Glutamatergic neuron (in vitro differentiated cells): Measurements from ENCODE around the gene DPCD. TPM values are rescaled to one million over a fixed set of nuclear protein-coding genes. Genes with fewer than 3 reads are reported as not detected.

Source experiments
- DNase-seq: peaks from one replicate; pipeline ENCODE4 v3.0.0; 2022
- H3K27ac Mint-ChIP-seq: one replicate; pipeline ENCODE4 v1.8.0; 2020; ENCODE audit warnings: mild to moderate bottlenecking, mixed read lengths, inconsistent platforms; ENCODE audit not compliant: unreplicated experiment
- H3K27me3 Mint-ChIP-seq: one replicate; pipeline ENCODE4 v1.8.0; 2020; ENCODE audit warnings: mild to moderate bottlenecking, moderate library complexity, mixed read lengths, inconsistent platforms; ENCODE audit not compliant: unreplicated experiment
- H3K36me3 Mint-ChIP-seq: one replicate; pipeline ENCODE4 v1.8.0; 2020; ENCODE audit warnings: mild to moderate bottlenecking, mixed read lengths, inconsistent platforms; ENCODE audit not compliant: unreplicated experiment
- H3K4me1 Mint-ChIP-seq: one replicate; pipeline ENCODE4 v1.8.0; 2020; ENCODE audit warnings: mild to moderate bottlenecking, low read depth, mixed read lengths, inconsistent platforms; ENCODE audit not compliant: unreplicated experiment
- H3K4me3 Mint-ChIP-seq: one replicate; pipeline ENCODE4 v1.8.0; 2020; ENCODE audit warnings: mild to moderate bottlenecking, mixed read lengths, inconsistent platforms; ENCODE audit not compliant: unreplicated experiment
- H3K9me3 Mint-ChIP-seq: one replicate; pipeline ENCODE4 v1.8.0; 2020; ENCODE audit warnings: mild to moderate bottlenecking, moderate library complexity, mixed read lengths, inconsistent platforms; ENCODE audit not compliant: unreplicated experiment
- total RNA-seq: library from RNA; stranded (reverse); fragmentation: NEBNext Ultra II Directional; extraction: Animal tissue kit (Norgen Biotek cat#: 25700); gene quantifications from one replicate; pipeline ENCODE4 v1.2.1, GENCODE V29; 2021; ENCODE audit not compliant: unreplicated experiment
- TF ChIP-seq, protein P1 (sequence below): fragments of 200-600 bp; sonication (generic); IDR thresholded peaks from one replicate; pipeline ENCODE4 v1.5.0; 2021; ENCODE audit not compliant: partially characterized antibody, unreplicated experiment

DPCD gene
- total RNA-seq, 1 donor from 2014 or later, result 10.1 TPM

DNA sequence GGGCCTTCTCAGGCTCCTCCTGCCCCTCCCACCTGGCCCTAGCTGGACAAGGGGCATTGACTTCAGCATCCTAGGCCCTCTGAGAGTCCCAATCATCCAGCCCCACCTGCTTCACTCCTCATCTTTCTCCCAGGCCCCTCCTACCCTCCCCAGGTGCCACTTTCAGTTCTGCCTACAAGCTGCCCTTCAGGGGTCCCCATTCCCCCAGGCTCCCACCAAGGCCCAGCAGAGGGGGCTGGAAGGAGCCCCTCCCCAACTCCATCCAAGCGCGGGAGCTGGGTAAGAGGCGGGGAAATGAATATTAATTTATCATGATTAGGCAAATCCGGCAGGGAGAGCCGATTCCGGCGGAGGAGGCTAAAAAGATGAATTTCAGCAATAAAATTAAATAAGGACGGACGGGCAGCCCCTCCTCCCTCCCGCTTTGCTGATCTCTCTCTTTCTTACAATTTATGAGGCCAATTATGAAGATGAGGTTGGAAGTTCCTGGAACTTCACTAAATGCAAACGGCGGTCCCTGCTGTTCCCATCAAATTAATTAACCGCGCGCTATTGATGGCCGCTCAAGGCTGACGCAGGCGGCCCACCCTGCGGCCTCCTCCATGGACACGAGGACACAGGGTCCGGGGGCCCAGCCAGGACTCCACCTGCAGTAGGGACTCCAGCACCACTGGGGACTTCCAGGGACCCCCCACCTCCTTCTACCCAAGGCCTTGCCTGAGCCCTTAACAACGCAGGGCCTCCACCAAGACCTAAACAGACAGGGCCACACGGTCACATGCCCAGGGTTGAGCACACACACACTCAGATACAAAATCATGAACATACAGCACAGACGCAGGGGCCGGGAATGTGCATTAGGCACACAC, 14.0 kb upstream of the DPCD start:
- Mint-ChIP-seq H3K36me3 (peaks cover 3% of the 10 kb centered on the region), H3K27me3 (peaks cover 4% of the 10 kb centered on the region), H3K27ac (no peak overlapping the region), H3K4me1 (peaks cover 2% of the 10 kb centered on the region), H3K4me3 (no peak overlapping the region), H3K9me3 (peaks cover 2% of the 10 kb centered on the region)
- TF ChIP-seq, protein P1, sequence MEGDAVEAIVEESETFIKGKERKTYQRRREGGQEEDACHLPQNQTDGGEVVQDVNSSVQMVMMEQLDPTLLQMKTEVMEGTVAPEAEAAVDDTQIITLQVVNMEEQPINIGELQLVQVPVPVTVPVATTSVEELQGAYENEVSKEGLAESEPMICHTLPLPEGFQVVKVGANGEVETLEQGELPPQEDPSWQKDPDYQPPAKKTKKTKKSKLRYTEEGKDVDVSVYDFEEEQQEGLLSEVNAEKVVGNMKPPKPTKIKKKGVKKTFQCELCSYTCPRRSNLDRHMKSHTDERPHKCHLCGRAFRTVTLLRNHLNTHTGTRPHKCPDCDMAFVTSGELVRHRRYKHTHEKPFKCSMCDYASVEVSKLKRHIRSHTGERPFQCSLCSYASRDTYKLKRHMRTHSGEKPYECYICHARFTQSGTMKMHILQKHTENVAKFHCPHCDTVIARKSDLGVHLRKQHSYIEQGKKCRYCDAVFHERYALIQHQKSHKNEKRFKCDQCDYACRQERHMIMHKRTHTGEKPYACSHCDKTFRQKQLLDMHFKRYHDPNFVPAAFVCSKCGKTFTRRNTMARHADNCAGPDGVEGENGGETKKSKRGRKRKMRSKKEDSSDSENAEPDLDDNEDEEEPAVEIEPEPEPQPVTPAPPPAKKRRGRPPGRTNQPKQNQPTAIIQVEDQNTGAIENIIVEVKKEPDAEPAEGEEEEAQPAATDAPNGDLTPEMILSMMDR, result no peak
- DNase-seq, result no peak

DNA sequence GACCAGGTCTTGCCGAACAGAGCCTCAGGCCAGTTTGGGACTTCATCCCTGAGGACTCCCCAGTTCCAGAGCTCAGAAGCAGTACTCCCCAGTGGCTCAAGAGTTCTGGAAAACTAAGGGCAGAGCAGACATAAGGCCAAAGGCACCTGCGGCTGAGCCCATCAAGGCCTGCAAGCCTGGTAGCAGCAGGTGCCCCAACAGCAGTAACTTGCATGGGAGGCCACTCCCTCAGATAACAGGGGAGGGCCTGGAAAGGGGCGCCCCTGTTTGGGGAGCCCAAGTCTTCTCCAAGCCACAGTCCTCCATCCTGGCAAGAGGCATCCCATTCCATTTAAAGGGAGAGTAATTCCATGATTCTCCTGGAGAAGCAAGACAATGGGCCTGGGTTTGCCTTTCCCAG, 13.0 kb upstream of the DPCD start:
- H3K27me3 Mint-ChIP-seq, result peaks cover 4% of the 10 kb centered on the region
- DNase-seq, result no peak
- H3K27ac Mint-ChIP-seq, result no peak overlapping the region
- H3K4me1 Mint-ChIP-seq, result peaks cover 2% of the 10 kb centered on the region
- peaks cover 3% of the 10 kb centered on the region for H3K36me3 Mint-ChIP-seq
- no peak overlapping the region for H3K4me3 Mint-ChIP-seq
- TF ChIP-seq, protein P1, result no peak
- H3K9me3 Mint-ChIP-seq, result no peaks in the 10 kb centered on the region

DNA sequence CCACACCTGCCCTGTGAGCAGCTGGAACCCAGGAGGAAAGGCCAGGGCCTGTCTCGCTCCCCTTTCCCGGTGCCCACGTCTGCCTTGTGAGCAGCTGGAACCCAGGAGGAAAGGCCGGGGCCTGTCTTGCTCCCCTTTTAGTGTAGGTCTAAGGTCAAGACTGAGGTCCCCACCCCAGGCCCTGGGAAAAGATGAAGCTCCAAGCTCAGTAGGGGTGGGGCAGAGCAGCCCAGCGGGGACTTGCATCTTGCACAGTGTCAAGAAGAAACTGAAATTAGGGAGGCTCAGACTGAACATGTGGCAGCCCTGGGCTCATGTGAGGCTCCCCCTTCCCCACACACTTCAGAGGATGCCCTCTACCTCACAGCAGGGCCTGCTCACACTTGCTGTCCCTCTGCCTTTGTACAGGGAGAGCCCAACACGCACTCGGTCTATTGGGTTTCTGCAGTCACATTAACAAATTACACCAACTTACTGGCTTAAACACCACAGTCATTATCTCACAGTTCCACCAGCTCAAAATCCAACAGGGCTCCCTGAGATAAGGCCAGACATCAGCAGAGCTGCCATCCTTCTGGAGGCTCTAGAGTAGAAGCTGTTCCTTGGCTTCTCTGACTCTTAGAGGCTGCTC, 12.4 kb upstream of the DPCD start:
- Mint-ChIP-seq H3K4me1 (peaks cover 5% of the 10 kb centered on the region), H3K9me3 (no peaks in the 10 kb centered on the region)
- DNase-seq, result no peak

DNA sequence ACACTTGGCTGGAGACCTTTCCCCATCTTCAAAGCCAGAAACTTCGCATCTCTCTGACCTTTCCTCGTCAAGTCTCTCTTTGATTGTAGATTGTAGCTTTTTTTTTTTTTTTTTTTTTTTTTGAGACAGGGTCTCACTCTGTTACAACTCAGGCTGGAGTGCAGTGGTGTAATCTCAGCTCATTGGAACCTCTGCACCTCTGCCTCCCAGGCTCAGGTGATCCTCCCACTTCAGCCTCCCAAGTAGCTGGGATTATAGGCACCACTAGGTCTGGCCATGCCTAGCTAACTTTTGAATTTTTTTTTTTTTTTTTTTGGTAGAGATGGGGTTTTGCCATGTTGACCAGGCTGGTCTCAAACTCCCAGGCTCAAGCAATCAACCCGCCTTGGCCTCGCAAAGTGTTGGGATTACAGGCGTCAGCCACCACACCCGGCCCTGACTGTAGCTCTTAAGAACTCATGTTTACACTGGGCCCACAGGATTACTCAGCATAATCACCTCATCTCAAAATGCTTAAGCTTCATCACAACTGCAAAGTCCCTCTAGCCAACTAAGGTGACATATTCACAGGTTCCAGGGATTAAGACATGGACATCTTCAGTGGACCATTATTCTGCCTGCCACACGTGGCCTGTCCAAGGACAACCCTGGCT, 11.8 kb upstream of the DPCD start:
- peaks cover 3% of the 10 kb centered on the region for H3K36me3 Mint-ChIP-seq
- DNase-seq, result no peak
- peaks cover 7% of the 10 kb centered on the region for H3K4me1 Mint-ChIP-seq
- no peaks in the 10 kb centered on the region for H3K27me3 Mint-ChIP-seq
- TF ChIP-seq, protein P1, result no peak
- no peak overlapping the region for H3K27ac Mint-ChIP-seq
- H3K4me3 Mint-ChIP-seq, result no peak overlapping the region
- no peaks in the 10 kb centered on the region for H3K9me3 Mint-ChIP-seq

More for the DNA sequence above, 12.4 kb upstream of the DPCD start:
- TF ChIP-seq, protein P1, result no peak
- Mint-ChIP-seq H3K27ac (no peak overlapping the region), H3K4me3 (no peak overlapping the region), H3K36me3 (peaks cover 3% of the 10 kb centered on the region), H3K27me3 (peaks cover 4% of the 10 kb centered on the region)
